T-helper 2 cell treated with Interferon-gamma antibody and Interleukin-4, amounts not matched to agents 100 ng/mL and 5 ng/mL, for 36 hours (primary cell): ENCODE measurements around the gene CCNYL1. TPM values are rescaled to one million over a fixed set of nuclear protein-coding genes. Genes with fewer than 3 reads are reported as not detected.

Source experiments
- intact Hi-C: fragments of 100-400 bp; cut with micrococcal nuclease; formaldehyde crosslinking; loops from one replicate; pipeline ENCODE4 v1.15.1; 2023
- total RNA-seq: library from RNA; stranded (reverse); gene quantifications from 2 replicates; pipeline ENCODE4 v1.2.3, GENCODE V29; 2022

The CCNYL1 gene
- total RNA-seq, 1 donor from 2014 or later: 7.4 TPM

- intact Hi-C loops: no loop called here
These were observed 52.7 kb downstream of the CCNYL1 start for GRCh38 chr2:207764096-207764630.

GRCh38 chr2:207765547-207765946 is 54.1 kb downstream of the CCNYL1 start:
- intact Hi-C loops: loop anchor here (5.0 kb wide), 2 partner anchors 262 to 487 kb away; partner anchors contain the start of gene PLEKHM3

- intact Hi-C loops: loop anchor here (5.0 kb wide), 2 partner anchors 261 to 486 kb away; partner anchors contain the start of gene PLEKHM3
These were observed 54.7 kb downstream of the CCNYL1 start for GRCh38 chr2:207766041-207766551.

GRCh38 chr2:207766697-207767460 is 55.4 kb downstream of the CCNYL1 start:
- intact Hi-C loops: loop anchor here (5.0 kb wide), 2 partner anchors 260 to 485 kb away; partner anchors contain the start of gene PLEKHM3

GRCh38 chr2:207767461-207768167 is 56.2 kb downstream of the CCNYL1 start:
- intact Hi-C loops: loop anchor here (5.0 kb wide), 2 partner anchors 260 to 485 kb away; partner anchors contain the start of gene PLEKHM3

GRCh38 chr2:207768168-207768865 is 56.9 kb downstream of the CCNYL1 start:
- intact Hi-C loops: loop anchor here (5.0 kb wide), 2 partner anchors 259 to 484 kb away; partner anchors contain the start of gene PLEKHM3

- intact Hi-C loops: loop anchor here (1.0 to 5.0 kb wide), 3 partner anchors 58 to 483 kb away; partner anchors contain the start of genes CCNYL1 and PLEKHM3
These were observed 57.6 kb downstream of the CCNYL1 start for GRCh38 chr2:207768866-207769596.

GRCh38 chr2:207770602-207771404 is 59.4 kb downstream of the CCNYL1 start:
- intact Hi-C loops: loop anchor here (1.0 kb wide), 1 partner anchor 146 kb away; the partner anchor contains the start of gene METTL21A

- intact Hi-C loops: loop anchor here (1.0 kb wide), 1 partner anchor 146 kb away; the partner anchor contains the start of gene METTL21A
These were observed 60.0 kb downstream of the CCNYL1 start for GRCh38 chr2:207771421-207771820.

GRCh38 chr2:207772081-207772843 is 60.8 kb downstream of the CCNYL1 start:
- intact Hi-C loops: no loop called here

- intact Hi-C loops: no loop called here
These were observed 61.4 kb downstream of the CCNYL1 start for GRCh38 chr2:207772844-207773205.

- intact Hi-C loops: no loop called here
These were observed 64.0 kb downstream of the CCNYL1 start for GRCh38 chr2:207775473-207775872.

GRCh38 chr2:207777124-207777523 is 65.7 kb downstream of the CCNYL1 start:
- intact Hi-C loops: no loop called here

- intact Hi-C loops: no loop called here
These were observed 67.0 kb downstream of the CCNYL1 start for GRCh38 chr2:207778298-207778882.

GRCh38 chr2:207779523-207779922 is 68.1 kb downstream of the CCNYL1 start:
- intact Hi-C loops: no loop called here

- intact Hi-C loops: no loop called here
These were observed 71.0 kb downstream of the CCNYL1 start for GRCh38 chr2:207782238-207783030.

- intact Hi-C loops: no loop called here
These were observed 72.1 kb downstream of the CCNYL1 start for GRCh38 chr2:207783514-207783913.
